ENCODE data around the gene ERC2.

Gene ERC2

GRCh38 chr3:55711646-55712045 is 756.6 kb downstream of the ERC2 start:
- DNase-seq (ENCODE audit: low read depth) = no peak

- no peak for DNase-seq (ENCODE audit: low read depth)
These were observed 758.8 kb downstream of the ERC2 start for GRCh38 chr3:55709411-55710012.

- no peak for DNase-seq (ENCODE audit: low read depth)
These were observed 759.3 kb downstream of the ERC2 start for GRCh38 chr3:55708921-55709320.

GRCh38 chr3:55708242-55708641 is 760.0 kb downstream of the ERC2 start:
- no peak for DNase-seq (ENCODE audit: low read depth)

GRCh38 chr3:55704521-55704920 is 763.7 kb downstream of the ERC2 start:
- no peak for DNase-seq (ENCODE audit: low read depth)

- DNase-seq (ENCODE audit: low read depth) = no peak
These were observed 765.4 kb downstream of the ERC2 start for GRCh38 chr3:55702822-55703221.

GRCh38 chr3:55701997-55702396 is 766.3 kb downstream of the ERC2 start:
- DNase-seq (ENCODE audit: low read depth) = no peak

GRCh38 chr3:55698831-55699230 is 769.4 kb downstream of the ERC2 start:
- no peak for DNase-seq (ENCODE audit: low read depth)

- no peak for DNase-seq (ENCODE audit: low read depth)
These were observed 770.9 kb downstream of the ERC2 start for GRCh38 chr3:55697177-55697865.

GRCh38 chr3:55692957-55693558 is 775.2 kb downstream of the ERC2 start:
- DNase-seq (ENCODE audit: low read depth) = no peak

GRCh38 chr3:55692295-55692956 is 775.8 kb downstream of the ERC2 start:
- no peak for DNase-seq (ENCODE audit: low read depth)

GRCh38 chr3:55691141-55691540 is 777.1 kb downstream of the ERC2 start:
- no peak for DNase-seq (ENCODE audit: low read depth)

- DNase-seq (ENCODE audit: low read depth) = no peak
These were observed 777.5 kb downstream of the ERC2 start for GRCh38 chr3:55690726-55691125.

- DNase-seq (ENCODE audit: low read depth) = no peak
These were observed 778.1 kb downstream of the ERC2 start for GRCh38 chr3:55690177-55690576.

- DNase-seq (ENCODE audit: low read depth) = no peak
These were observed 780.1 kb downstream of the ERC2 start for GRCh38 chr3:55688154-55688553.

GRCh38 chr3:55687526-55687925 is 780.7 kb downstream of the ERC2 start:
- no peak for DNase-seq (ENCODE audit: low read depth)

- DNase-seq (ENCODE audit: low read depth) = no peak
These were observed 781.6 kb downstream of the ERC2 start for GRCh38 chr3:55686426-55687254.

- DNase-seq (ENCODE audit: low read depth) = no peak
These were observed 784.5 kb downstream of the ERC2 start for GRCh38 chr3:55683666-55684270.

- no peak for DNase-seq (ENCODE audit: low read depth)
These were observed 785.8 kb downstream of the ERC2 start for GRCh38 chr3:55682461-55682860.

- DNase-seq (ENCODE audit: low read depth) = no peak
These were observed 789.6 kb downstream of the ERC2 start for GRCh38 chr3:55678546-55679216.

GRCh38 chr3:55676643-55677042 is 791.6 kb downstream of the ERC2 start:
- DNase-seq (ENCODE audit: low read depth) = no peak

Measured in activated T-cell treated with anti-CD3 and anti-CD28 coated beads for 24 hours (primary cell).